Right ventricle myocardium inferior (tissue), 1 donor: ENCODE data around the gene MROH2B. TPM values are rescaled to one million over a fixed set of nuclear protein-coding genes. Genes with fewer than 3 reads are reported as not detected.
"Not testable (repeated sequence)": the region's sequence is repeated elsewhere in the genome, so short reads cannot be mapped to it uniquely, and the experiment has no call there.

ENCODE experiments used
- ATAC-seq: fragments of 200-7000 bp; cut with Tn5 transposase; one replicate; pipeline ENCODE4 v1.9.1; 2020; ENCODE audit warnings: mild to moderate bottlenecking, moderate library complexity
- DNase-seq: peaks from one replicate; pipeline ENCODE4 v3.0.0; 2021; ENCODE audit errors: missing footprints
- intact Hi-C: fragments of 100-400 bp; cut with DNase I; formaldehyde crosslinking; loops from one replicate; pipeline ENCODE4 v1.11.0; 2022
- total RNA-seq: library from RNA; stranded (reverse); fragmentation: NEBNext Ultra II Directional; extraction: Animal tissue kit (Norgen Biotek cat#: 25700); gene quantifications from one replicate; pipeline ENCODE4 v1.2.1, GENCODE V29; 2021
- donor health status: DM: no; HTN: yes; CAD: no; lungs with severe emphysema.

The MROH2B gene
- total RNA-seq, 1 donor from 2014 or later = not detected

DNA sequence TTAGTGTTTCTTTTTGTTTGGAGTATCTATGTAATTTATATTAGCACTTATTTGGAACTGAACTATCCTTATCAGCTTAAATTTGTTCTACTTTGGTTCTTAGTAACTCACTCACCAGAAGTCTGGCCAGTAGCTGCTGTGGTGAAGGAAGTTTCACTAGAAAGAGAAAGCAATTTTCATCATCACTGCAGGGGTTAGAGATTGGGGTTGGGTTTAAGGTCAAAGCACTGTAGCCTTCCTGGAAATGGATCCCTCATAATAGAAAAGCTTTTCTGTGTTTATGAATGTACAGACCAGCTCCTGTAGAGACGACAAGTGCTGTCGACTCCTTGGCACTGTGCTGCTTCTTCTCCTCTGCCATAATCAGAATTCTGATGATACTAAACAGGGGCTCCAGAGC lies 22.2 kb downstream of the MROH2B start:
- DNase-seq = no peak
- peak; percentile 56 for ATAC-seq
- intact Hi-C loops = no loop called here

DNA sequence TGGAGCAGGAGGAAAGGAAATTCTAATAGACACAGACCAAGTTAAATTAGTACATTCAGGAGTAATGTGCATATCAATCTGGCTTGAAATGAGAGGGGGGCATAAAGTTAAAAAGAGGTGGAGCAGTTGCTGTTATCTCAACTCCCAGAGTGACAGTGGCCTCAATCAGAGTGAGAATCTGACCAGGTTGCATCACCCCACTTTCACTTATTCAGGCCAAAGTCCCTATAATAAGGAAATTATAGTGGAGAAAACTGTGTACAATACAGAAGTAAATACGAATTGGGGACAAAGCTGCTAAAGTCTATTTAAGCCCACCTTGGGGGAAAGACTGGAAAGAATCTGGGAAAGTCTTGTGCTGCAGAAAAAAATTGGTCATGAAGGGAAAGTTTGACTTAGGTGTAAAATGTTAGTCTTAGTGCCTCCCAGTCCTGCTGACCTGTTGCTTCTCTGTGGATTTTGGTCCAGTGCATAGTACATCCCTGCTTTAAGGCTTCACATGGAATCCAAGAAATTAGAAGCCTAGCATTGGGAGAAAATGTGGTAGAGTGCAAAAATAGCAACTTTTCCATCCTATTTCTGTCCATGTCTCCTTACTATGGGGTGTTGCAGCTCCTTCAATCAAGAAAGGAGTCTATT lies 27.9 kb downstream of the MROH2B start:
- intact Hi-C loops = no loop called here
- DNase-seq (no peak), ATAC-seq (no peak)

DNA sequence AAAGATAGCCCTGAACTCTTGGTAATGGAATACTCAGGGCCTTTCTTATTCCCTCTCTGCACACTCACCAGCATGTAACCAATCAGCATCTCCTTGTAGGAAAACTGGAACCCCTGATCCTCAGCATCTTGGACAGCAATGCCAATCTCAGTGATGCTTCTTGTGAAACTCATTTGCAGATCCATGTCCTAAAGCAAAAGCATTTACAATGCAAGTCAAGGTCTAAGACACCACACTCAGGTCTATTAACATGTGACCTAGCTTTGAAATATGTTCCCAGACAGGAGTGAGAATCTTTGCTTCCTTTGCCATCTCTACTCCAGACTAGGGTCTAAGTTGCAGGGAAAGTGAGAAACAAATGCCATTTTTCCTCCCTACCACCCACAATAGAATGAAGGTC lies 38.2 kb downstream of the MROH2B start:
- intact Hi-C loops = no loop called here
- no peak for DNase-seq
- no peak for ATAC-seq

DNA sequence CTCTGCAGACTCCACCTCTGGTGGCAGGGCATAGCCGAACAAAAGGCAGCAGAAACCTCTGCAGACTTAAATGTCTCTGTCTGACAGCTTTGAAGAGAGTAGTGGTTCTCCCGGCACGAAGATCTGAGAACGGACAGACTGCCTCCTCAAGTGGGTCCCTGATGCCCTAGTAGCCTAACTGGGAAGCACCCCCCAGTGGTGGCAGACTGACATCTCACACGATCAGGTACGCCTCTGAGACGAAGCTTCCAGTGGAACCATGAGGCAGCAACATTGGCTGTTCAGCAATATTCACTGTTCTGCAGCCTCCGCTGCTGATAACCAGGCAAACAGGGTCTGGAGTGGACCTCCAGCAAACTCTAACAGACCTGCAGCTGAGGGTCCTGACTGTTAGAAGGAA lies 48.5 kb downstream of the MROH2B start:
- DNase-seq, ATAC-seq, intact Hi-C loops: not testable (repeated sequence)

DNA sequence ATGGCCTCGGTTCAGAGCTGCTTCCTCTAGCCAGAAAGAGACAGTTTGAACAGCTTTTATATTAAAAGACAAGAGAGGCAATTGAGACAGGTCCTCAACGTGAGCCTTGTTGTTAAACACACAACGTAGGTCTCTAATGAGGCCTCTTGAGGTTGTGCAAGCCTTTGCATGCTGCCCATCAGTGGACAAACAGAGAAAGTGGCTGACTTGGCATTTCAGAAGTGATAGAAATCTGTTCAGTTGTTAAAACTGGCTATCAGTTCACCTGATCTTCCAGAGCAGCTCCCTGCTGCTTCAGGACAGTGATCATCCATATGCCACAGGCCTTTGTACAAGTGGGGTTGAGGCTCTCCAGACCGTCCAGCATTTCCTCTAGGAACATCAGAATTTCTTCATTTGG lies 58.8 kb downstream of the MROH2B start:
- intact Hi-C loops = no loop called here
- ATAC-seq = no peak

DNA sequence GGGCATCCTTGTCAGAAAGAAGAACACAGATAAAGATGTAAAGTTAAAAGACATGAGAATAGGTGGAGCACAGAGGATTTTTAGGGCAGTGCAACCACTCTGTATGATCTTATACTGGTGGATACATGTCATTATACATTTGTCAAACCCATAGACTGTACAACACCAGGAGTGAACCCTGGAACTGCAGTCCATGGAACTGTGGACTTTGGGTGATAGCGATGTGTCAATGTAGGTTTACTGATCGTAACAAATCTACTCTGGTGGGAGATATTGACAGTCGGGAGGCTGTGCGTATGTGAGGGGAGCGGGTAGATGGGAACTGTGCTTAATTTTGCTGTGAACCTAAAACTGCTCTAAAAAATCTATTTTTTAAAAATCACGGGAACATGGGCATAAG lies 60.6 kb downstream of the MROH2B start:
- ATAC-seq (no peak), DNase-seq (no peak)
- intact Hi-C loops = no loop called here

More for the DNA sequence above, 58.8 kb downstream of the MROH2B start:
- DNase-seq = no peak

DNA sequence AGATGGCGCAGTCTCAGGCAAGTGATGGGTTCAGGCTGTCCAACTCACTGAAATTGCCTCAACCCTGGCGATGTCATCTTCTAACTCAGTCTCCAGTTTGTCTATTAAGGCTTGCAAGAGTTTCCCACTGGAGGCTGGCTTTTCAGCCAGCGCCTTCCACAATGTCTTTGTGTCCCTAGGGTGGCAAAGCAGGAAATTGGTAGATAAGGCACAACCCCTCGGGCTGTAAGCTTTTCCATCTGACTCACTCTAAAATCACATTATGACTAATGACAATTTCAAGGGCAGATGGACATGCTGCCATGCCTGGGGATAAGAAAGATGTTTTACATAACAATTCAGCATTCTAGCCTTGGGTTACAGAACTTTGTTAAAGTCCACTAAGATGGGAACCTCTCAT lies 61.9 kb downstream of the MROH2B start:
- peak; percentile 42 for ATAC-seq
- no peak for DNase-seq
- intact Hi-C loops = no loop called here

DNA sequence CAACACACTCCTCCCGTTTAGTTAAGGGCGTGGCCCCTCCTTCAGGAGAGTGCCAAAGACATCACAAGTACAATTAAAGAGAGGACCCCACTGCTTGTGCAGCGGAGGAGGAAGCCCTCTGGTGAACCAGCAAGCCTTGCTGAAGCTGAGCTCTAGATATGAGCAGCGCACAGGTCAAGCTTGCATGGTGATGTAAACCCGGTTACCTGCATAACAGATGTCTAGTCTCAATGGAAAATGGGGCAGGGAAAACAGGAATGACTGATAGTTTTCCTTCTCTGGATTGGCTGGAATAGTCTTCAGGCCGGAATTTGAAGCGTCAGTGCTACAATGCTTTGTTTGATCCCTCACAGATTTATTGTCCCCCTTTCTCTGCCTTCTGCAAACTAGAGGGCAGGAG lies 66.2 kb downstream of the MROH2B start:
- DNase-seq (no peak), ATAC-seq (no peak)
- intact Hi-C loops = no loop called here

DNA sequence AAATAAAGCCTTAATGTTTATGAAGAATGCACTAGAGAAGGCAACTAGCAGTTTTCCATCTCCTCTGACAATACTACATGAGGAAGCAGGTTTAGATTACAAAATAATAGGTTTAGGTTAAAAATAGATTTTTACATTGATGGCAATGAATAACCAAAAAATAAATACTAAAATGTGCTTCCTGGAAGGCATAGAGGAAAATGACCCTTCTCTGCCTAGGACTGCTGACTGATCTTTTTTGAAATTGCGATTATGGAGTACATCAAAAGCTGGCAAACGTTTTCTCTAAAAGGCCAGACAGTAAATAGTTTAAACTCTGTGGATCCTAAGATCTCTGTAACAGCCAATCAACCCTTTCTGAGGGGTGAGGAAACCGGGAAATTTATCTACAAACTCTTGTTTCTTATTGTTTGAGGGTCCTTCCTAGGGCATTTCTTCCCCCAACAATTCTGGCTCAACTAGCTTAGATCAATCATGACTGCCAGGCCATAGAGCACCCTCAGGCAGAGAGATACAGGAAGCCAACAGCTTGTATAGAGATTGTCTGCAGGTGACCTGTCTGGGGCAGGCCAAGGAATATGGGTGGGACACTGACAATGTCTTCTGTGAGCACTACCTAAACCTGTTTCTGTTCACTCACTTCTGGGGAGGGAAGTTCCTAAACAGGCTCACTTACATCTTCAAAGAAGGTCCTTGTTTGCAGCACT lies 67.3 kb downstream of the MROH2B start:
- DNase-seq (no peak), ATAC-seq (no peak)
- intact Hi-C loops = no loop called here

DNA sequence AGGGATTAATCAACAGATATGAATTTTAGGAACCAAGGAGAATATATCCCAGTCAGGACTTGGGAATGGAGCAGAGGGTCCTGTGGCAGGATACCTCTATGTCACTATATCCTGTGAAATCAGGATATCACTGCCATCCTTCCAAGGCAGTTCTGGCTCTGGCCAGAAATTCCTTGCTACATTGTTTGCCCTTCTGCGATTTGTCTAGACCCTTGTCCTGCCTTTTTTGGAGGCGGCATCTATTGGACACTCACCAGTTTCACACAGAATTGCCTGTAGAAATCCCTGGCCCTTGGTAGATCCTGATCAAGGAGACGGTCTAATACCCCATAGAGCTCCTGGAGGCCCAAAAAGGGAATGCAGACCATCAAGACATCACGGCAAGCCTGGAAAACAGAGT lies 71.2 kb downstream of the MROH2B start:
- intact Hi-C loops = no loop called here
- ATAC-seq = no peak
- no peak for DNase-seq

DNA sequence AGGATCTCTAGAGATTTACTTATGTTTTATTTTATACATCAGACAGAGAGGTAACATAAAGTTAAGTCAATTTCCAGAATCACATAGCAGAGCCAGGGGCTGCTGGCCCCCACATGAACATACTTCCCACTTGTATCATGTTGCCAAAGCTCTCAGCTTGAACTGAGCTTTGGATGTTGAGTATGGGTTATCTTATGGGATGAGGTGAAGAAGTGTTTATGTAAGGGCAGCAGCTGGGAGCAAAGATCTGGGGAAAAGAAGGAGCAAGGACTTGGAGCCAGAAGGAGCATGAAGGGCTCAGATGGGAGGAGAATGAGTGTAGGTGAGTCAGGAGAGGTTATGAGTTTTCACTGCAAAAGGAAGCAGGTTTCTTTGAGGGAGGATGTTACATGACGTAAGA lies 72.0 kb downstream of the MROH2B start:
- DNase-seq = no peak
- intact Hi-C loops = no loop called here
- no peak for ATAC-seq

DNA sequence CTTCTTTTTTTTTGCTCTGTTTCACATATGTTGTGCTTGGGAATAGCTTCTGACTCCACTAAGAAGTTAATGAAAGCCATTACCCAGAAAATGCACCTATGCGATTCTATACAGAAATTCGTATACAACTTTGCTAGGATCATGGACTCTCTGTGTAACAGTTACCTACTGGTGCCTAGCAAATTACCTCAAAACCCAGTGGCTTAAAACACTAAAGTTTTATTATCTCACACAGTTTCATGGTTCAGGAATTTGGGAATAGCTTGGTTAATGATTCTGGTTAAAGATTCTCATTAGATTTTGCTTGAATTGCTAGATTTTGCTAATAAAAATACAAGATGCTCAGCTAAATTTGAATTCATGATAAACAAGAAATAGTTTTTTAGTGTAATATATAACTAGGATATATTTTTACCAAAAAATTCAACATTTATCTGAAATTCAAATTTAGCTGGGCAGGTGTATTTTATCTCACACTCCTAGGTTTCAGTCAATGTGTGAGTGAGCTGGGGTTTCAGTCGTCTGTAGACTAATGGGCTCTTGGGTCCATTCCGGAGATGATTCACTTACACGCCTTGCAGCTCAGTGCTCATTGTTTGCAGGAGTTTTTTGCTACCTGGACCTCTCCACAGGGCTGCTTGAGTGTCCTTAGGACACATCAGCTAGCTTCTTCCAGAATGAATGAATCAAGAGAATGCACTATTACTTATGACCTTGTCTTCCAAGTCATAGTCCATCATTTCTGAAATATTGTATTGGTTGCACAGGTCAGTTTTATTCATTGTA lies 75.1 kb downstream of the MROH2B start:
- intact Hi-C loops = no loop called here
- DNase-seq = no peak
- no peak for ATAC-seq

DNA sequence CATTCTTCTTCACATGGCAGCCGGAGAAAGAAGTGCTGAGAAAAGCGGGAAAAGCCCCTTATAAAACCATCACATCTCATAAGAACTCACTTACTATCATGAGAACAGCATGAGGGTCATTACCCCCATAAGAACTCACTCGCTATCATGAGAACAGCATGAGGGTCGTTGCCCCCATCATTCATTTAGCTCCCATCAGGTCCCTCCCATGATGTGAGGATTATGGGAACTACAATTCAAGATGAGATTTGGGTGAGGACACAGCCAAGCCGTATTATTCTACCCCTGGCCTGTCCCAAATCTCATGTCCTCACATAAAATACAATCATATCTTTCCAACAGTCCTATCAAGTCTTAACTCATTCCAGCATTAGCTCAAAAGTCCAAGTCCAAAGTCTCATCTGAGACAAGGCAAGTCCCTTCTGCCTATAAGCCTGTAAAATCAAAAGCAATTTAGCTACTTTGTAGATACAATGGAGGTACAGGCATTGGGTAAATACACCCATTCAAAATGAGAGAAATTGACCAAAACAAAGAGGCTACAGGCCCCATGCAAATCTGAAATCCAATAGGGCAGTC lies 79.1 kb downstream of the MROH2B start:
- intact Hi-C loops = loop anchor here (2.0 kb wide), 1 partner anchor 201 kb away; no protein-coding TSS in a partner anchor
- DNase-seq (no peak), ATAC-seq (no peak)

DNA sequence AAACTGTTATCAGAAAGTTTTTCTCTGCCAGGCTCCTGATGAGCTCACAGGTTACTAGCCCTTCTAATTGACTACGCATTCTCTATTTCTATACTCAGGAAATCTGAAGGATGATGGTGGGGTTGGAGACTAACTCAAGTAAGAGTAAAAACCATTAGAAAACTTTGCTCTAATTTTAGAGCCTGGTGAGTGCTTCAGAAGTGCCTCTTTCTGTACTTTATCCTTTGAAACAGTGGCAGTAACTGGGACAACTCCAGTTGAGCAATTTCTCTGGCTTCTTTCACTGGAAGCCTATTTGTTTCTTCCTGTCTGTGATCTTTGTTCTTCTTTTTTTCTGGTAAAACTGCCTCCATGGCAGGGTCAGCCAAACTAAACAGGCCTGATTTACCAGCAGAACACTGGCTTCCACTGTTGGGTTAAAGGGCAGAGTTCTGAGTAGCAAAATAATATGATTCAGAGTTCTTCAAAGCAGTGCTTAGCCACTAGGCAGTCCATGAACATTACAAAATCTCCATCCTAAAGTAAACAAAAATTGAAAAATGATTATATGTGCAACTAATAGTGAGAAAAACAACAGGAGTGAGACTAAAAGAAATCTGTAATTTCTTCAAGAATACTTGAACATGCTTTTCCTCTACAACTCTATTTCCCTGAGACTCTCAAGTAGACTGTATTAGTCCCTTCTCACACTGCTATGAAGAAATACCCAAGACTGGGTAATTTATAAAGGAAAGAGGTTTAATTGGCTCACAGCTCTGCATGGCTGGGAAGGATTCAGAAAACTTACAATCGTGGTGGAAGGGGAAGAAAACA lies 79.8 kb downstream of the MROH2B start:
- DNase-seq (peak; percentile 60), ATAC-seq (peak; percentile 91)
- intact Hi-C loops = loop anchor here (2.0 kb wide), 1 partner anchor 201 kb away; no protein-coding TSS in a partner anchor

DNA sequence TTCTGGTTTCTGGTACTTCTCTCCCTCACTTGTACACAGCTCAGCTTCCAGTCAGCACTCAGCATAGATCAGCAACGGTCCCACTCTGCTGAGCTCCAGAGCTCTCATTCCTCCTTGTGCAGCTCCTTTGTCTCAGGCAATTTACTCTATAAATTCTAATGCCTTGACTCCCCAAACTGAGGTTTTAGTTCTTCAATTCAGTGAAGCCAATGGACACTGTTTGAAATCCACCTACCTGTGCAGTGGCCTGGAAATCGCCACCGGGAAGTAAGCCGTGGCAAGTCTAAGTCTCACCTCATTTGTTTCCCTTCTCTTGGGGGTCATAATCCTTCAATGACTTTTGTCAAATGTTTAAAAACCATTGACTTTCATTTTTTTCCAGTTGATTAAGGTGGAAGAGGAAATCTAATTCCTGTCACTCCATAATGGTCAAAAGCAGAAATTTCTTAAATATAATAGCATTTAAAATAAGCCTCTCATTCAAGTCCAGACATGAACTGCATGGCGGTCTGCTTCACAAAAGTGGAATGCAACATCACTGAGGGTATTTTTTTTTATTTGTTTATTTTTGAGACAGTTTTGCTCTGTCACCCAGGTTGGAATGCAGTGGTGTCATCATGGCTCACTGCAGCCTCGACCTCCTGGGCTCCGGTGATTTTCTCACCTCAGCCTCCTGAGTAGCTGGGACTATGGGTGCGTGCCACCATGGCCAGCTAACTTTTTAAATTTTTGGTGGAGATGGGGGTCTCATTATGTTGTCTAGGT lies 82.2 kb downstream of the MROH2B start:
- intact Hi-C loops = no loop called here
- ATAC-seq (no peak), DNase-seq (no peak)

DNA sequence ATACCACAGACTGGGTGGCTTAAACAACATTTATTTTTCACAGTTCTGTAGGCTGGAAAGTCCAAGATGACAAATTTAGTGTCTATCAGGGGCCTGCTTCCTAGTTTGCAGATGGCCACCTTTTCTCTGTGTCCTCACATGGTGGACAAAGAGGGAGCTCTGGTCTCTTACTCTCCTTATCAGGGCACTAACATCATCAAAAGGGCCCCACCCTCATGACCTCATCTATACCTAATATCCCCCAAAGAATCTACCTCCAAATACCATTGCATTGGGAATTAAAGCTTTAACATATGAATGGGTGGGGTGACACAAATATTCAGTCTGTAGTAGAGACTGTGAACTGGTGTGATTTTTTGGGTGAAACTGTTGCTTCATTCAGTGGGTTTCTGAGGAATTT lies 83.8 kb downstream of the MROH2B start:
- intact Hi-C loops = no loop called here
- no peak for ATAC-seq
- no peak for DNase-seq

DNA sequence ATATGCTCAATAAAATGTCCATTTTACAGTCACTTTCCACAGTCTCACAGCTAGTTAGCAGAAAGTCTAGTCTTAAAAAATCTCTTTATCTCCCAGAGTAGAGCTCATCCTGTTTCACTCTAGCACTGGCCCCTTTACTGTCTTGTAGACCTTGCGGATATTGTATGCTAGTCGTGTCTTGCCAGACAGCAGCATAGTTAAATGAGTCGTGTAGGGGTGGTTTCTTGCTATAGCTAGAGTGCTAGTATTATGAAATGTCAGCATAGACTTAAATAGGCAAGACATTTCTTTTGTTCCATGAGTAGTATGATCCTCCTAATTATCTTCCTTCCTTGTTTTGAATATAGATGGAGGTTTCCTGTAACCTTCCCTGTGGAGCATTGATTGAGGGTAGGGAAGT lies 84.5 kb downstream of the MROH2B start:
- intact Hi-C loops = no loop called here
- DNase-seq (no peak), ATAC-seq (no peak)

DNA sequence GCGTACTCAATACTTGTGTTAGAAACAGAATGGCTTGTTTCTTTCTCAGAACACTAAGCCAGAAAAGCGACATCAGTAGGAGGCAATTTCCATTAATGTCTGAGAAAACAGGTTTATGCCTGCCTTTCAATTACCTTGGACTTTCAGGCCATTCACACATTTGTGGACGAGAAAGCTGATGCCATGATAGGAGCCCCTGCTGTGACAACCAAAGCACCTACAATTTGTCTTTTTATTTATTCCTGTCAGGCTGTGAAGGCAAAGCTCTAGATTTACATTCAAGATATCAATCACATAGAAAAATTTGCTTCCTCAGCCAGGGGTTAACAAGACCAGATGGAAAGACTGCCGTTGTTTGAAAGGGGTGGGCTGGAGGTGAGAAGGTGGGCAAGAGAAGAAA lies 85.6 kb downstream of the MROH2B start:
- ATAC-seq (no peak), DNase-seq (no peak)
- intact Hi-C loops = no loop called here
